Stimulated activated effector memory CD8-positive, alpha-beta T cell treated with anti-CD3 and anti-CD28 coated beads, Interleukin-12 subunit alpha, Interleukin-12 subunit beta, amount 100 ng/mL, for 72 hours (primary cell): ENCODE data around the gene COL17A1.

Experiments used
- ATAC-seq: fragments of 150-1000 bp; cut with Tn5 transposase; 2 replicates; pipeline ENCODE4 v1.10.0; 2021
- DNase-seq, 2 donors: peaks; one replicate each; pipeline ENCODE4 v3.0.0; 2021 to 2022; ENCODE audit warnings: low spot score in 2 of 2
- H3K27ac Mint-ChIP-seq: one replicate; pipeline ENCODE4 v1.8.0; 2022; ENCODE audit warnings: mild to moderate bottlenecking, mixed read lengths
- H3K36me3 Mint-ChIP-seq: one replicate; pipeline ENCODE4 v1.8.0; 2022; ENCODE audit warnings: mild to moderate bottlenecking, mixed read lengths
- H3K4me1 Mint-ChIP-seq: one replicate; pipeline ENCODE4 v1.8.0; 2022; ENCODE audit warnings: mixed read lengths
- H3K4me3 Mint-ChIP-seq: one replicate; pipeline ENCODE4 v1.8.0; 2022; ENCODE audit warnings: mild to moderate bottlenecking, mixed read lengths
- H3K9me3 Mint-ChIP-seq: one replicate; pipeline ENCODE4 v1.8.0; 2022; ENCODE audit warnings: mixed read lengths

Gene COL17A1

GRCh38 chr10:104104418-104104817 lies 18.7 kb upstream of the COL17A1 start:
- H3K36me3 Mint-ChIP-seq = no peaks in the 10 kb centered on the region
- DNase-seq (no peak), ATAC-seq (no peak)
- no peaks in the 10 kb centered on the region for H3K9me3 Mint-ChIP-seq
- peaks cover 6% of the 10 kb centered on the region for H3K4me1 Mint-ChIP-seq
- H3K27ac Mint-ChIP-seq = no peak overlapping the region
- no peak overlapping the region for H3K4me3 Mint-ChIP-seq

DNA sequence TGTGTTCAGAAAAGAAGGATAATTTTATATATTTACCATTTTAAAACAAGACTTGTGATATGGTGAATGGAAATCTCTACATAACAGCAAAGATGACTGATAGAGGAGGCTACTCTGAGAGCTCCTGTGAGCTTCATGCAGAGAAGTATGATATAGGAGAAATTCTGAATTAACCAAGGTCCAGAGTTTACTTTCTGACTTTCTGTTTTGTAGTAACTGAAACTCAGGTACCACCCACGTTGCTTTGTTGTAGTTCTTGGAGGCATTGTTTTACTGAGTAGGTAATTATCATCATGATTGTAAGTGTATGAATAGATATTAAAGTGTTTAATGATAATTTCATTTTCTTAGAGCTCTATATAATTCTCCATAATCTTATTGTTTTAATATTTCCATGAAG lies 18.3 kb upstream of the COL17A1 start:
- H3K4me3 Mint-ChIP-seq = no peak overlapping the region
- no peak for DNase-seq
- ATAC-seq = no peak
- H3K27ac Mint-ChIP-seq = no peak overlapping the region
- H3K36me3 Mint-ChIP-seq = no peaks in the 10 kb centered on the region
- no peaks in the 10 kb centered on the region for H3K9me3 Mint-ChIP-seq
- peaks cover 6% of the 10 kb centered on the region for H3K4me1 Mint-ChIP-seq

DNA sequence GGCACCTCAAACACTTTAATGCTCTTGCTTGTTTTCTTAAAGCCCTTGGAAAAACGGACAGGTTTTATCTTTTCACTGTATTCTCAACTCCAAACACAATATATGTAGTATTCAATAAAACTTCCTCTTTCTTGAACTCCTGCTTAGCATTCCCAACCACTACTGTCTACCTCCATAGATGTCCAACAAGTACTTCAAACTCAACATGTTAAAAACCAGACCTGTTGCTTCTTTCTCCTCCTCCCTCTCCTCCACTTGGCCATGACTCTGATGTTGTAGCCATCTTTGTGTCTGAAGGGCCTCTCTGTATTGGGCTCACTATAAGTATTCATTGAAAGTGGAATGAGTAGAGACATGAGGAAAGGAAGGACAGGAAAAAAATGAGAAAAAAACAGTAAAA lies 16.2 kb upstream of the COL17A1 start:
- H3K36me3 Mint-ChIP-seq = no peaks in the 10 kb centered on the region
- no peak overlapping the region for H3K4me3 Mint-ChIP-seq
- no peak overlapping the region for H3K27ac Mint-ChIP-seq
- DNase-seq (no peak), ATAC-seq (no peak)
- H3K9me3 Mint-ChIP-seq = no peaks in the 10 kb centered on the region
- H3K4me1 Mint-ChIP-seq = peaks cover 6% of the 10 kb centered on the region

DNA sequence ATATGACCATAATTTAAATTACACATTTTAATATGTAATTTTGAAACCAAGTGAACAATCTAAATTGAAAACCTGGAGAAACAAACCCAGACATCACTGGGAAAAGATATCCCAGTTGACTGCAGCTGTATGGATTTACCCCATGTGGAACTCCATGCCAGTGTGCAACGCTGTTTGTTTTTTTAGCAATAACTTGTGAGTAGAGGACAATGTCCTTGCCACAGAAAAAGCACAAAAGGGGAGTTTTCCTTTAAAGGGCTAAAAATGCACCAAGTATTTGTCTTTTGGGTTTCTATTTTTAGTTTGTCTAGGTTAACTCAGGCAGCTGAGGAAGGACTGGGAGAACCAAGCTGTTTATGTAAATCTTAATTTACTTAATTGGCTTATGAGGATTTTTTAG lies 15.1 kb upstream of the COL17A1 start:
- DNase-seq (no peak), ATAC-seq (no peak)
- Mint-ChIP-seq H3K4me1 (peaks cover 6% of the 10 kb centered on the region), H3K9me3 (no peaks in the 10 kb centered on the region), H3K27ac (no peak overlapping the region), H3K36me3 (no peaks in the 10 kb centered on the region), H3K4me3 (no peak overlapping the region)

DNA sequence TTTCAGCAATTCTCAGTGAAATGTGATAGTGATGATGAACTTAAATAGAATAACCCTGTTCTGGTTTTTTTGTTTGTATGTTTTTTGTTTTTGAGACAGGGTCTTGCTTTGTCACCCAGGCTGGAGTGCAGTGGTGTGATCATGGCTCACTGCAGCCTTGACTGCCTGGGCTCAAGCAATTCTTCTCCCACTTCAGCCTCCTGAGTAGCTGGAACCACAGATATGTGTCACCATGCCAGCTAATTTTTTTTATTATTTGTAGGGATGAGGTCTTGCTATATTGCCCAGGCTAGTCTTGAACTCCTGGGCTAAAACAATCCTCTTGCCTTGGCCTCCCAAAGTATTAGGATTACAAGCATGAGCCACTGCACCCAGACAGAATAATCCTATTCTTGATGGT lies 14.3 kb upstream of the COL17A1 start:
- Mint-ChIP-seq H3K9me3 (no peaks in the 10 kb centered on the region), H3K4me3 (no peak overlapping the region), H3K4me1 (peaks cover 6% of the 10 kb centered on the region), H3K27ac (no peak overlapping the region), H3K36me3 (no peaks in the 10 kb centered on the region)
- DNase-seq (no peak), ATAC-seq (no peak)

- ATAC-seq (no peak), DNase-seq (no peak)
- Mint-ChIP-seq H3K9me3 (no peaks in the 10 kb centered on the region), H3K36me3 (no peaks in the 10 kb centered on the region), H3K4me3 (no peak overlapping the region), H3K4me1 (no peaks in the 10 kb centered on the region), H3K27ac (no peak overlapping the region)
Measured at GRCh38 chr10:104099269-104099668, 13.6 kb upstream of the COL17A1 start.

- DNase-seq (no peak), ATAC-seq (no peak)
- no peaks in the 10 kb centered on the region for H3K36me3 Mint-ChIP-seq
- no peak overlapping the region for H3K27ac Mint-ChIP-seq
- no peak overlapping the region for H3K4me3 Mint-ChIP-seq
- no peaks in the 10 kb centered on the region for H3K4me1 Mint-ChIP-seq
- H3K9me3 Mint-ChIP-seq = no peaks in the 10 kb centered on the region
Measured at GRCh38 chr10:104098358-104098925, 12.8 kb upstream of the COL17A1 start.

DNA sequence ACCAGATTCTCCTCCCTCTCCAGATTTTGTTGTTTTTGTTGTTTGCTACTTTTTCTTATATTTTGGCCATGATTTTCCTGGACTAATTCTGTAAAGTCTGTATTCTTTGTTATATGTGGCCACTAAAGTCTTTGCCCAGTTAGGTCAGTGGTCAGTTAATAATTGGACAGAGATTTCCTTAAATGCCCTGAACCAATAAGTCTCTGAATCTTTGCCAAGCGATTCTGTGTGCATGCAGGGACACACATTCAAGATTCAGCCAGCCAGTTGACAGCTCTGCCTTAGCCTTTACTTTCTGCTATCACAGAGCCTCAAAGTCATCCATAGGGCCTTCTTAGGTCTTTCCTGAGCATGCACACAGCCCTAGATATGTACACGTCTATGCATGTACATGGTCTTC lies 11.0 kb upstream of the COL17A1 start:
- no peak overlapping the region for H3K27ac Mint-ChIP-seq
- no peaks in the 10 kb centered on the region for H3K9me3 Mint-ChIP-seq
- no peaks in the 10 kb centered on the region for H3K4me1 Mint-ChIP-seq
- ATAC-seq (no peak), DNase-seq (no peak)
- no peak overlapping the region for H3K4me3 Mint-ChIP-seq
- no peaks in the 10 kb centered on the region for H3K36me3 Mint-ChIP-seq

DNA sequence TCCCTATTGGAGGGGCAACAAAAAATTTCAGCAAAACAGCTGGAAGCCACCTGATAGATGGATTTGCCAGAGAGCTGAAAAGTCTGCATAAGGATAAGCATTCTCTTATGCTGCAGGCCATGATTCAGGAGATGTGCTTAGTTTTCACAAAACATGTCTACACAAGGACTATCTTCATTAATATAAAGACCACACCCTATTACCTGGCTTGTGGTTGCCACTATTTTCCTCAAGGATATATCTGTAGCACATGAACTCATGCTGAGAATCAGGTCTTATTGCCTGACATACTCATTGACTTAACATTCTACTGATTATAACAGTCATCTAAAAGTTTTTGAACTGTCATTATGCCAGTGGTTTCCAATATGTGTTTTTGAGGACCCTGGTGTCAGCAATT lies 7.1 kb upstream of the COL17A1 start:
- Mint-ChIP-seq H3K36me3 (no peaks in the 10 kb centered on the region), H3K4me3 (no peak overlapping the region), H3K9me3 (no peaks in the 10 kb centered on the region), H3K4me1 (no peaks in the 10 kb centered on the region), H3K27ac (no peak overlapping the region)
- DNase-seq (no peak), ATAC-seq (no peak)

GRCh38 chr10:104090611-104091010 lies 4.9 kb upstream of the COL17A1 start:
- no peaks in the 10 kb centered on the region for H3K36me3 Mint-ChIP-seq
- DNase-seq = no peak
- no peak for ATAC-seq
- no peaks in the 10 kb centered on the region for H3K4me1 Mint-ChIP-seq
- H3K4me3 Mint-ChIP-seq = no peak overlapping the region
- H3K9me3 Mint-ChIP-seq = no peaks in the 10 kb centered on the region
- no peak overlapping the region for H3K27ac Mint-ChIP-seq

DNA sequence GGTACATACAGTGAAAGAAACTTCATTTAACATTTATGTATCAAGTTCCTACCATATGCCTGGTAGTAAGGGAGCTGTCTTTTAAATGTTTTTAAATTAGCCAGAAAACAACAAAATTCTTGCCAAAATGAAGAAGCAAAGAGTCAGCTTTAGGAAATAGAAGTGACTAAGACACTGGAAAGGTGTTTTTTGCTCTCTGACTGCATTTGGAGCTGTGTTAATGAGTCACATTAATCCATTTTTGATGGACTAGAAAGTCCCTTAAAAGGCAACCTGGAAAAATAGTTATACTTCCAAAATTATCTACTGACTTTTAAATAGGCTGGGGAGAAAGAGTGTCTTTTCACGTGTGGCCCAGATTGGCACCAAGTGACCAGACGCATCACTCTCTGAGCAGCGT lies 3.9 kb upstream of the COL17A1 start:
- no peak overlapping the region for H3K27ac Mint-ChIP-seq
- H3K9me3 Mint-ChIP-seq = no peaks in the 10 kb centered on the region
- H3K4me3 Mint-ChIP-seq = no peak overlapping the region
- H3K4me1 Mint-ChIP-seq = no peaks in the 10 kb centered on the region
- DNase-seq (no peak), ATAC-seq (no peak)
- H3K36me3 Mint-ChIP-seq = no peaks in the 10 kb centered on the region

- Mint-ChIP-seq H3K36me3 (no peaks in the 10 kb centered on the region), H3K4me1 (no peaks in the 10 kb centered on the region), H3K9me3 (no peaks in the 10 kb centered on the region), H3K4me3 (no peak overlapping the region), H3K27ac (no peak overlapping the region)
- ATAC-seq = no peak
- no peak for DNase-seq
Measured at GRCh38 chr10:104088239-104088638, 2.6 kb upstream of the COL17A1 start.

- no peaks in the 10 kb centered on the region for H3K4me1 Mint-ChIP-seq
- no peaks in the 10 kb centered on the region for H3K36me3 Mint-ChIP-seq
- ATAC-seq (no peak), DNase-seq (no peak)
- no peak overlapping the region for H3K4me3 Mint-ChIP-seq
- no peak overlapping the region for H3K27ac Mint-ChIP-seq
- no peaks in the 10 kb centered on the region for H3K9me3 Mint-ChIP-seq
Measured at GRCh38 chr10:104084482-104085142, 1.1 kb downstream of the COL17A1 start.

- DNase-seq (no peak), ATAC-seq (no peak)
- no peaks in the 10 kb centered on the region for H3K36me3 Mint-ChIP-seq
Measured at GRCh38 chr10:104081998-104082397, 3.7 kb downstream of the COL17A1 start.

DNA sequence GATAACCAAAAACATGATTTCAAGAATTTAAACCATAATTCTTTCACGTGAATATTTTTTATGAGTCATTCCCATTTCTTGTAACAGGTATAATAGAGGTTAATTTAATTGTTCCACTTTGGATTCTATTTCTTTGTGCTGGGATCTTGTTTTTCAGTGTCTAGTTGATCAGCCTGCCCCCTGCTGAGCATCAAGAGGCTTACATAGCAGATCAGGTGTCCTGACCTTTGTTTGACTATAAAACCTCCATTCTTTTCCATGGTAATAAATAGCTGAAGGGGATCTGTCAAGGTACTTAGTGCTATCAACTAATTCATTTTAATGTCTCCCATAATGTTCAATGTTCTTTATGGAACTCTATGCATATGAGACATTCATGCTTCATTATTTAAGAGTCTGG lies 4.9 kb downstream of the COL17A1 start:
- no peak overlapping the region for H3K27ac Mint-ChIP-seq
- ATAC-seq (no peak), DNase-seq (no peak)
- no peaks in the 10 kb centered on the region for H3K9me3 Mint-ChIP-seq
- H3K36me3 Mint-ChIP-seq = no peaks in the 10 kb centered on the region
- no peak overlapping the region for H3K4me3 Mint-ChIP-seq
- no peaks in the 10 kb centered on the region for H3K4me1 Mint-ChIP-seq

More at GRCh38 chr10:104081998-104082397, 3.7 kb downstream of the COL17A1 start:
- Mint-ChIP-seq H3K4me1 (no peaks in the 10 kb centered on the region), H3K27ac (no peak overlapping the region), H3K4me3 (no peak overlapping the region), H3K9me3 (no peaks in the 10 kb centered on the region)

GRCh38 chr10:104077663-104078151 lies 8.0 kb downstream of the COL17A1 start:
- H3K4me1 Mint-ChIP-seq = no peaks in the 10 kb centered on the region
- DNase-seq (no peak), ATAC-seq (no peak)
- H3K9me3 Mint-ChIP-seq = no peaks in the 10 kb centered on the region
- H3K4me3 Mint-ChIP-seq = no peak overlapping the region
- H3K36me3 Mint-ChIP-seq = no peaks in the 10 kb centered on the region
- H3K27ac Mint-ChIP-seq = no peak overlapping the region
